HG03432 (cell line): Measurements from ENCODE around the gene STRN4.
"Not testable (repeated sequence)": the region's sequence is repeated elsewhere in the genome, so short reads cannot be mapped to it uniquely, and the experiment has no call there.

Experiments used
- ATAC-seq: cut with Tn5 transposase; IDR thresholded peaks from one replicate; pipeline ENCODE4 v1.9.1; 2021; ENCODE audit warnings: mild to moderate bottlenecking, moderate library complexity; ENCODE audit not compliant: unreplicated experiment

STRN4 gene

GRCh38 chr19:46746281-46747057, at the start of gene STRN4:
Gene STRN4 (minus strand): TSS chr19:46746450. CDS start chr19:46746430, 20 bp downstream.
- ATAC-seq = peak; percentile 58

GRCh38 chr19:46791944-46792343, 45.7 kb upstream of the STRN4 start:
- no peak for ATAC-seq

- no peak for ATAC-seq
Observed at GRCh38 chr19:46789371-46789770, 43.1 kb upstream of the STRN4 start.

- no peak for ATAC-seq
Observed at GRCh38 chr19:46788968-46789338, 42.7 kb upstream of the STRN4 start.

- peak; percentile 67 for ATAC-seq
Observed at GRCh38 chr19:46788262-46788967, 42.2 kb upstream of the STRN4 start, which contains the start of gene SLC1A5. Gene SLC1A5 (minus strand): TSS chr19:46788594. CDS start chr19:46787965, 629 bp downstream.

- ATAC-seq = no peak
Observed at GRCh38 chr19:46787331-46788261, 41.3 kb upstream of the STRN4 start.

GRCh38 chr19:46787040-46787330, 40.7 kb upstream of the STRN4 start:
- no peak for ATAC-seq

- ATAC-seq = no peak
Observed at GRCh38 chr19:46786236-46787039, 40.2 kb upstream of the STRN4 start.

GRCh38 chr19:46785980-46786235, 39.7 kb upstream of the STRN4 start:
- ATAC-seq = no peak

- ATAC-seq = no peak
Observed at GRCh38 chr19:46785054-46785979, 39.1 kb upstream of the STRN4 start.

- peak; percentile 31 for ATAC-seq
Observed at GRCh38 chr19:46784262-46785053, 38.2 kb upstream of the STRN4 start.

- ATAC-seq = no peak
Observed at GRCh38 chr19:46783670-46784069, 37.4 kb upstream of the STRN4 start.

GRCh38 chr19:46782355-46783019, 36.2 kb upstream of the STRN4 start:
- ATAC-seq = no peak

GRCh38 chr19:46777956-46778645, 31.9 kb upstream of the STRN4 start:
- ATAC-seq = not testable (repeated sequence)

GRCh38 chr19:46776927-46777911, 31.0 kb upstream of the STRN4 start:
- no peak for ATAC-seq

- ATAC-seq = no peak
Observed at GRCh38 chr19:46775642-46776258, 29.5 kb upstream of the STRN4 start.
